ENCODE results near the gene PTPRN2. TPM values are rescaled to one million over a fixed set of nuclear protein-coding genes. Genes with fewer than 3 reads are reported as not detected.

The PTPRN2 gene
- total and polyA plus RNA-seq, 2 of the 13 experiments (the other 11 are each of a cell fraction or from before 2014, with no cell fraction given), result 2.5 to 24.2 TPM

- TF ChIP-seq, protein P1, sequence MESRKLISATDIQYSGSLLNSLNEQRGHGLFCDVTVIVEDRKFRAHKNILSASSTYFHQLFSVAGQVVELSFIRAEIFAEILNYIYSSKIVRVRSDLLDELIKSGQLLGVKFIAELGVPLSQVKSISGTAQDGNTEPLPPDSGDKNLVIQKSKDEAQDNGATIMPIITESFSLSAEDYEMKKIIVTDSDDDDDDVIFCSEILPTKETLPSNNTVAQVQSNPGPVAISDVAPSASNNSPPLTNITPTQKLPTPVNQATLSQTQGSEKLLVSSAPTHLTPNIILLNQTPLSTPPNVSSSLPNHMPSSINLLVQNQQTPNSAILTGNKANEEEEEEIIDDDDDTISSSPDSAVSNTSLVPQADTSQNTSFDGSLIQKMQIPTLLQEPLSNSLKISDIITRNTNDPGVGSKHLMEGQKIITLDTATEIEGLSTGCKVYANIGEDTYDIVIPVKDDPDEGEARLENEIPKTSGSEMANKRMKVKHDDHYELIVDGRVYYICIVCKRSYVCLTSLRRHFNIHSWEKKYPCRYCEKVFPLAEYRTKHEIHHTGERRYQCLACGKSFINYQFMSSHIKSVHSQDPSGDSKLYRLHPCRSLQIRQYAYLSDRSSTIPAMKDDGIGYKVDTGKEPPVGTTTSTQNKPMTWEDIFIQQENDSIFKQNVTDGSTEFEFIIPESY (CRISPR knock-in tag; IDR thresholded peaks at IDR 0.05), result no peak
- TF ChIP-seq SMC3 (IDR thresholded peaks at IDR 0.05; ENCODE audit: low read length), result no peak
- no peak for TF ChIP-seq ZBTB43 (CRISPR knock-in tag; conservative IDR thresholded peaks at IDR 0.05)
- no peak for TF ChIP-seq SIX4 (CRISPR knock-in tag; IDR thresholded peaks at IDR 0.05)
- no peak for TF ChIP-seq ZSCAN25 (CRISPR knock-in tag; IDR thresholded peaks at IDR 0.05)
- no peak for TF ChIP-seq E2F2 (CRISPR knock-in tag; IDR thresholded peaks at IDR 0.05; ENCODE audit: borderline replicate concordance)
Observed at GRCh38 chr7:158369866-158370265, 217.8 kb downstream of the PTPRN2 start (continued).

DNA sequence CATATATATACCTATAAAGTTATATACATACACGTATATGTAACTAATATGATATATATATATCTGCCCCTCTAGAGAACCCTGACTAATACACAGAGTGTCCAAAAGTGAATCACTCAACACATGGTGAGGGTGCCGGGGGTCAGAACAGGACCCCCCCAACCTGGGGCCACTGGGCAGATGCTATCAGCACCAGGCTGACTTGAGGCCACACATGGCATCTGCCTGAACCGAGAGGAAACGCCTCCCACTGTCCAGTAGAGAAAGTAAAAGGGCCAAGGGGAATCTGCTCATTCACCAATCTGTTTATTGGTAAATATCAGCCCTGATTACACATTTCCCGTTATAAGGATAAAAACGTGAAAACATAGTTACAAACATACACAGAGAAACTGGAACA lies 218.3 kb downstream of the PTPRN2 start:
- POLR2A ChIA-PET, result no interaction called here
- H3K27me3 ChIP-seq (ENCODE audit: control insufficient read depth in 1 of 2, insufficient read depth in 2 of 2, low read length in 2 of 2), result peaks cover 0 to 2% of the 10 kb centered on the region in 2 experiments; a peak in 1 of 5 replicates
- no peak for DNase-seq (ENCODE audit: low spot score)
- in situ Hi-C loops (cut with HindIII; ENCODE audit: extremely low pct_ligation_motif_present, low pct_unique_long_range_greater_than_20kb) (loop anchor here (25.0 kb wide), 1 partner anchor 307 kb away; no protein-coding TSS in a partner anchor), intact Hi-C loops (cut with micrococcal nuclease; ENCODE audit: unreplicated experiment) (no loop called here)
- 73% methylated on average over 6 of the region's 6 CpGs for WGBS (ENCODE audit: low lambda C conversion rate)
- no peak overlapping the region for H3K27ac ChIP-seq (ENCODE audit: extremely low read length, insufficient read depth, low read length)
- H3K36me3 ChIP-seq (replicated peaks in 1 of 2; ENCODE audit: control insufficient read depth in 1 of 2, insufficient read depth in 2 of 2, low read length in 2 of 2), result peaks cover 0 to 3% of the 10 kb centered on the region in 2 experiments; a peak in 2 of 5 replicates
- H3K9me3 ChIP-seq (ENCODE audit: low read length), result no peaks in the 10 kb centered on the region
- no peak overlapping the region for H2AFZ ChIP-seq (ENCODE audit: low read length)
- H3K4me1 ChIP-seq (ENCODE audit: insufficient read depth, low read length), result no peaks in the 10 kb centered on the region
- peaks cover 79% of the 10 kb centered on the region for H4K20me1 ChIP-seq (ENCODE audit: insufficient read depth, low read length)
- no peak for ATAC-seq
- no peaks in the 10 kb centered on the region for H3K79me2 ChIP-seq (ENCODE audit: insufficient read depth, low read length)
- H3K4me3 ChIP-seq (replicated peaks in 1 of 3; ENCODE audit: insufficient read depth in 1 of 3, low read depth in 2 of 3, low read length in 3 of 3), result no peak overlapping the region
- CTCF ChIA-PET (ENCODE audit: low intra/inter-chr PET ratio, low total read pairs), result no interaction called here
- FAIRE-seq, result no peak
- H3K4me2 ChIP-seq (ENCODE audit: low read depth, low read length), result no peak overlapping the region
- no TSS peak for BruUV-seq (replicated peaks)
- no peak overlapping the region for H3K9ac ChIP-seq (ENCODE audit: insufficient read depth, low read depth, low read length)
- TF ChIP-seq JDP2 (CRISPR knock-in tag; IDR thresholded peaks at IDR 0.05; ENCODE audit: borderline replicate concordance) (no peak), MTA1 (CRISPR knock-in tag; IDR thresholded peaks at IDR 0.05; ENCODE audit: borderline replicate concordance) (no peak), ZSCAN22 (CRISPR knock-in tag; IDR thresholded peaks at IDR 0.05) (no peak), ZNF670 (CRISPR knock-in tag; IDR thresholded peaks at IDR 0.05; ENCODE audit: borderline replicate concordance) (no peak), ZNF713 (CRISPR knock-in tag; IDR thresholded peaks at IDR 0.05) (no peak), TEAD3 (CRISPR knock-in tag; optimal IDR thresholded peaks at IDR 0.05; ENCODE audit: borderline replicate concordance) (no peak), DNMT1 (CRISPR knock-in tag; IDR thresholded peaks at IDR 0.05) (no peak), RCOR2 (CRISPR knock-in tag; IDR thresholded peaks at IDR 0.05) (no peak), ZNF816 (CRISPR knock-in tag; IDR thresholded peaks at IDR 0.05; ENCODE audit: borderline replicate concordance) (no peak), ZNF468 (CRISPR knock-in tag; IDR thresholded peaks at IDR 0.05) (no peak), ZNF629 (CRISPR knock-in tag; conservative IDR thresholded peaks at IDR 0.05) (no peak), HNRNPH1 (optimal IDR thresholded peaks at IDR 0.05; ENCODE audit: low read depth, low read length) (no peak), HMG20B (CRISPR knock-in tag; conservative IDR thresholded peaks at IDR 0.05) (no peak), MEIS2 (CRISPR knock-in tag; IDR thresholded peaks at IDR 0.05) (no peak)
- TF ChIP-seq, protein P2, sequence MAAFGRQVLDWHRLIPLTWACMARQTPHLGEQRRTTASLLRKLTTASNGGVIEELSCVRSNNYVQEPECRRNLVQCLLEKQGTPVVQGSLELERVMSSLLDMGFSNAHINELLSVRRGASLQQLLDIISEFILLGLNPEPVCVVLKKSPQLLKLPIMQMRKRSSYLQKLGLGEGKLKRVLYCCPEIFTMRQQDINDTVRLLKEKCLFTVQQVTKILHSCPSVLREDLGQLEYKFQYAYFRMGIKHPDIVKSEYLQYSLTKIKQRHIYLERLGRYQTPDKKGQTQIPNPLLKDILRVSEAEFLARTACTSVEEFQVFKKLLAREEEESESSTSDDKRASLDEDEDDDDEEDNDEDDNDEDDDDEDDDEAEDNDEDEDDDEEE (CRISPR knock-in tag; IDR thresholded peaks at IDR 0.05), result no peak
